ENCODE measurements around the gene RBFOX2.

DNA sequence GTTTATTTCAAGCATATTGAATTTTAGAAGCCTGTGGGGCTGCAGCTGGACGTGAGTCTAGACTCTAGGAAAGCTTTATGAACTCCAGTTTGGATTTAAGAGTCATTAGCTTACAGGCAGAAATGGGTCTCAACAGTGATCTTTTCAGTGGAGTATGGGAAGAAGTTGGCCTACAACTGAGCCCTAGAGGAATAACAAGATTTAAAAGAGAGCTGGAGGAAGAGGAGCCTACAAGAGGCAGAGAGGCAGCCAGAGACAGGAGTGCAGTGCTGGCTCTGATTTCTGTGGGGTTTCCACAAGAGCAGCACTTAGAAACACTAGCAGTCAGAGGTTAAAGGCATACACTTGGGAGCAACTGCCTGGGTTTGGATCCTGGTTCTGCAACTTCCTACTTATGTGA lies 293.1 kb downstream of the RBFOX2 start:
- no peak for TF ChIP-seq POLR2A (IDR thresholded peaks at IDR 0.05)
- TF ChIP-seq, protein P1, sequence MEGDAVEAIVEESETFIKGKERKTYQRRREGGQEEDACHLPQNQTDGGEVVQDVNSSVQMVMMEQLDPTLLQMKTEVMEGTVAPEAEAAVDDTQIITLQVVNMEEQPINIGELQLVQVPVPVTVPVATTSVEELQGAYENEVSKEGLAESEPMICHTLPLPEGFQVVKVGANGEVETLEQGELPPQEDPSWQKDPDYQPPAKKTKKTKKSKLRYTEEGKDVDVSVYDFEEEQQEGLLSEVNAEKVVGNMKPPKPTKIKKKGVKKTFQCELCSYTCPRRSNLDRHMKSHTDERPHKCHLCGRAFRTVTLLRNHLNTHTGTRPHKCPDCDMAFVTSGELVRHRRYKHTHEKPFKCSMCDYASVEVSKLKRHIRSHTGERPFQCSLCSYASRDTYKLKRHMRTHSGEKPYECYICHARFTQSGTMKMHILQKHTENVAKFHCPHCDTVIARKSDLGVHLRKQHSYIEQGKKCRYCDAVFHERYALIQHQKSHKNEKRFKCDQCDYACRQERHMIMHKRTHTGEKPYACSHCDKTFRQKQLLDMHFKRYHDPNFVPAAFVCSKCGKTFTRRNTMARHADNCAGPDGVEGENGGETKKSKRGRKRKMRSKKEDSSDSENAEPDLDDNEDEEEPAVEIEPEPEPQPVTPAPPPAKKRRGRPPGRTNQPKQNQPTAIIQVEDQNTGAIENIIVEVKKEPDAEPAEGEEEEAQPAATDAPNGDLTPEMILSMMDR (IDR thresholded peaks at IDR 0.05), result no peak

Measured in breast epithelium (tissue), 3 donors.